HFF-Myc (cell line): Measurements from ENCODE around the gene STING1.
"Not testable (repeated sequence)": the region's sequence is repeated elsewhere in the genome, so short reads cannot be mapped to it uniquely, and the experiment has no call there.

Source experiments
- DNase-seq: peaks from one replicate; pipeline ENCODE4 v3.0.0-alpha.2; 2011; ENCODE audit warnings: low read depth; ENCODE audit errors: extremely low read depth
- H3K4me3 ChIP-seq: replicated peaks from 2 replicates; pipeline ENCODE4 v1.5.1; 2011; ENCODE audit warnings: low read depth, mild to moderate bottlenecking, control low read depth, low read length
- TF ChIP-seq, protein P1 (sequence below): IDR thresholded peaks from 2 replicates; pipeline ENCODE4 v1.5.1; 2012; ENCODE audit warnings: mild to moderate bottlenecking, low read depth, low read length, control low read depth; ENCODE audit errors: missing control alignments

The STING1 gene

DNA sequence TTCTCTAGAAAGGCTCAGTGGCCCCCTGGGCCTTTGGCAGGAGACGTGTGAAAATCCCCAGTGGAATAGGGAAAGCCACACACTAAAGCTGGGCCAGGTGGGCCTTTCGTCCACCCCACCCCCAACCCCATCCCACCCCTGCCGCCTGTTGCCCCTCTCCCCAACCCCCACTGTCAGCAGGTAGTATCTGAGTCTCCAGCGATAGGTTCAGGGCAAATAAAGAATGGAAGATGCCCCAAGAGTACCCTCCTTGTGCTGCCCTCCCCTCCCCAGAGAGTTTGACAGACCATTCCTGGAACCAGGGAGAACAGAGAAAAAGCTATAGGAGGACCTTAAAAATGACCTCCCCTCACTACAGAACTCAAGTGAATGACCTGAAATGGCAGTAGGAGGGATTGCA, 41.9 kb upstream of the STING1 start:
- TF ChIP-seq, protein P1, sequence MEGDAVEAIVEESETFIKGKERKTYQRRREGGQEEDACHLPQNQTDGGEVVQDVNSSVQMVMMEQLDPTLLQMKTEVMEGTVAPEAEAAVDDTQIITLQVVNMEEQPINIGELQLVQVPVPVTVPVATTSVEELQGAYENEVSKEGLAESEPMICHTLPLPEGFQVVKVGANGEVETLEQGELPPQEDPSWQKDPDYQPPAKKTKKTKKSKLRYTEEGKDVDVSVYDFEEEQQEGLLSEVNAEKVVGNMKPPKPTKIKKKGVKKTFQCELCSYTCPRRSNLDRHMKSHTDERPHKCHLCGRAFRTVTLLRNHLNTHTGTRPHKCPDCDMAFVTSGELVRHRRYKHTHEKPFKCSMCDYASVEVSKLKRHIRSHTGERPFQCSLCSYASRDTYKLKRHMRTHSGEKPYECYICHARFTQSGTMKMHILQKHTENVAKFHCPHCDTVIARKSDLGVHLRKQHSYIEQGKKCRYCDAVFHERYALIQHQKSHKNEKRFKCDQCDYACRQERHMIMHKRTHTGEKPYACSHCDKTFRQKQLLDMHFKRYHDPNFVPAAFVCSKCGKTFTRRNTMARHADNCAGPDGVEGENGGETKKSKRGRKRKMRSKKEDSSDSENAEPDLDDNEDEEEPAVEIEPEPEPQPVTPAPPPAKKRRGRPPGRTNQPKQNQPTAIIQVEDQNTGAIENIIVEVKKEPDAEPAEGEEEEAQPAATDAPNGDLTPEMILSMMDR: no peak
- DNase-seq: no peak
- H3K4me3 ChIP-seq: no peak overlapping the region

GRCh38 chr5:139523635-139524445, 41.3 kb upstream of the STING1 start:
- H3K4me3 ChIP-seq: no peak overlapping the region
- TF ChIP-seq, protein P1: no peak
- DNase-seq: no peak

- TF ChIP-seq, protein P1: peak; percentile 96
- peak; percentile 53 for DNase-seq
- peak overlapping the region; percentile 41 for H3K4me3 ChIP-seq
Observed at GRCh38 chr5:139517683-139518564, 35.4 kb upstream of the STING1 start.

DNA sequence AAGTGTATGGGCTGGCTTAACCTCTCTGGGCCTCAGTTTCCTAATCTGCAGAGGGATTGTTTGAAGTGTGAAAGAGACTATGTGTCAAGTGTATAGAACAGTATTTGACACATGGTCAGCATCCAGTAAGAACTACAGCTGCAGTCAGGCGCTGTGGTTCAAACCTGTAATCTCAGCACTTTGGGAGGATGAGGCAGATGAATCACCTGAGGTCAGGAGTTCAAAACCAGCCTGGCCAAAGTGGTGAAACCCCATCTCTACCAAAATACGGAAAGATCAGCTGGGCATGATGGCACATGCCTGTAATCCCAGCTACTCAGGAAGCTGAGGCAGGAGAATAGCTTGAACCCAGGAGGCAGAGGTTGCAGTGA, 31.9 kb upstream of the STING1 start:
- TF ChIP-seq, protein P1: no peak
- no peak overlapping the region for H3K4me3 ChIP-seq
- DNase-seq: no peak

DNA sequence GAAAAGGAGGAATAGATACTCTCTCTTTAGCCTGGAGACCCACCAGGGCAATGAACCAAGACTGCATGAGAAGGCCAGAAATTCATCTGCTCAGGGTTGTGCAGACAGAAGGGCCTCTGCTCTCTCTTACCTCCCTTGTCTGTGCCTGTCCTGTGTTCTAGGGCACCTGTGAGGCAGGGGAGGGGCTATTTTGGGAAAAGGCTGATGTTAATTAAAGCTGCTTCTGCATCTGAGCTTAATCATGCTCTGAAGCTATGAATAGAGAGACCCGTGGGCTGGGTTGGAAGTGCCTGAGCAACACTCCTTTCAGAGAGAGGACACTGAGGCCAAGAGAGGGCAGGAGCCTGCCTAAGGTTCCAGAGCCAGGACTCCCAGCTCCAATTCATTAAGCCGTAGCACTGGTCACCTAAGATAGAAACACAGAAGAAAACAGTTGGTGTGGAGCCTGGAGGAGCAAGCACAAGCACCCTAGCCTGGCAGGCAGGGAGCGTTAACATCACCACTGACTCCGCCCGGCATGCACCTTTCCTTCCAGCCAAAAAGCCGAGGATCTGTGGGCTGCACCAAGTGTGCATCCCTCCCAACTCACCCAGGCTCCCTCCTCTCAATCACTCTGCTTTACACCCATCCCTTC, 31.4 kb upstream of the STING1 start:
- DNase-seq: no peak
- no peak overlapping the region for H3K4me3 ChIP-seq
- TF ChIP-seq, protein P1: no peak

- TF ChIP-seq, protein P1: peak; percentile 70
- not testable (repeated sequence) for H3K4me3 ChIP-seq
- DNase-seq: peak; percentile 55
Observed at GRCh38 chr5:139513434-139513833, 30.9 kb upstream of the STING1 start.
